Measurements from ENCODE around the gene TRIM77. TPM values are rescaled to one million over a fixed set of nuclear protein-coding genes. Genes with fewer than 3 reads are reported as not detected.
A peak's percentile ranks its signal among the peaks of the same experiment; 100 is the strongest.
"Not testable (repeated sequence)": the region's sequence is repeated elsewhere in the genome, so short reads cannot be mapped to it uniquely, and the experiment has no call there.

Gene TRIM77
- total and polyA plus RNA-seq, 8 donors: not detected

GRCh38 chr11:89730215-89730614, 20.1 kb downstream of the TRIM77 start:
- ATAC-seq; H3K27me3 ChIP-seq; H3K27ac ChIP-seq; intact Hi-C loops (cut with DNase I); H3K36me3 ChIP-seq; H3K9me3 ChIP-seq; H3K4me1 ChIP-seq; FAIRE-seq; H3K4me3 ChIP-seq: not testable (repeated sequence)
- 80 to 84% methylated on average over 15 to 23 of the region's 23 CpGs for WGBS, 2 donors
- peak in 2 of 6 donors; percentile 9 to 60 for DNase-seq

- no peaks in the 10 kb centered on the region for H3K4me1 ChIP-seq
- FAIRE-seq (no peak), DNase-seq (no peak), ATAC-seq (no peak)
- no peak overlapping the region for H3K27ac ChIP-seq
- no peaks in the 10 kb centered on the region for H3K9me3 ChIP-seq
- WGBS, 2 donors: 38 to 48% methylated on average over 1 of the region's 1 CpG
- H3K4me3 ChIP-seq: no peak overlapping the region
- intact Hi-C loops (cut with DNase I): no loop called here
- no peak for TF ChIP-seq CTCF (IDR thresholded peaks at IDR 0.05)
- H3K36me3 ChIP-seq: no peaks in the 10 kb centered on the region
- no peaks in the 10 kb centered on the region for H3K27me3 ChIP-seq
These were observed 26.5 kb downstream of the TRIM77 start for GRCh38 chr11:89736566-89736965.

GRCh38 chr11:89737116-89737515, 27.0 kb downstream of the TRIM77 start:
- H3K9me3 ChIP-seq: no peaks in the 10 kb centered on the region
- FAIRE-seq (no peak), DNase-seq (no peak), ATAC-seq (no peak)
- no peak for TF ChIP-seq CTCF (IDR thresholded peaks at IDR 0.05)
- H3K27ac ChIP-seq: no peak overlapping the region
- 73 to 78% methylated on average over 3 of the region's 3 CpGs for WGBS, 2 donors
- intact Hi-C loops (cut with DNase I): no loop called here
- no peaks in the 10 kb centered on the region for H3K27me3 ChIP-seq
- no peaks in the 10 kb centered on the region for H3K36me3 ChIP-seq
- no peaks in the 10 kb centered on the region for H3K4me1 ChIP-seq
- no peak overlapping the region for H3K4me3 ChIP-seq

GRCh38 chr11:89741406-89741805, 31.3 kb downstream of the TRIM77 start:
- H3K4me1 ChIP-seq; FAIRE-seq; intact Hi-C loops (cut with DNase I); H3K36me3 ChIP-seq; ATAC-seq; H3K9me3 ChIP-seq; DNase-seq; H3K27ac ChIP-seq; H3K4me3 ChIP-seq; H3K27me3 ChIP-seq: not testable (repeated sequence)
- 61 to 69% methylated on average over 7 of the region's 7 CpGs for WGBS, 2 donors

- WGBS, 2 donors: 87 to 93% methylated on average over 28 of the region's 28 CpGs
- H3K4me3 ChIP-seq; H3K27me3 ChIP-seq; H3K27ac ChIP-seq; ATAC-seq; H3K4me1 ChIP-seq; H3K36me3 ChIP-seq; DNase-seq; intact Hi-C loops (cut with DNase I); FAIRE-seq; H3K9me3 ChIP-seq: not testable (repeated sequence)
These were observed 34.1 kb downstream of the TRIM77 start for GRCh38 chr11:89744158-89744557.

GRCh38 chr11:89750822-89751221, 40.7 kb downstream of the TRIM77 start:
- H3K36me3 ChIP-seq; DNase-seq; FAIRE-seq; H3K4me3 ChIP-seq; H3K27ac ChIP-seq; H3K4me1 ChIP-seq; H3K27me3 ChIP-seq; ATAC-seq; intact Hi-C loops (cut with DNase I); H3K9me3 ChIP-seq: not testable (repeated sequence)

Other genes starting within 250 kb of the TRIM77 start
- 1 to 10 TPM in 3 of 6 donors, under 1 TPM in 3; 0.09 to 2.6 (median 0.71) TPM for gene NOX4, start 218.9 kb upstream of the TRIM77 start, total RNA-seq
- gene NOX4, start 218.9 kb upstream of the TRIM77 start, polyA plus RNA-seq: under 1 TPM; 0.33 to 0.49 TPM
- gene TRIM49, start 98.3 kb downstream of the TRIM77 start, total RNA-seq: not detected
- not detected for gene TRIM49, start 98.3 kb downstream of the TRIM77 start, polyA plus RNA-seq
- gene TRIM64B, start 168.2 kb downstream of the TRIM77 start, total RNA-seq: not detected
- not detected for gene TRIM64B, start 168.2 kb downstream of the TRIM77 start, polyA plus RNA-seq
- gene TRIM49D1, start 211.9 kb downstream of the TRIM77 start, total RNA-seq: not detected
- not detected for gene TRIM49D1, start 211.9 kb downstream of the TRIM77 start, polyA plus RNA-seq
- gene TRIM49D2, start 213.8 kb downstream of the TRIM77 start, total RNA-seq: not detected
- not detected for gene TRIM49D2, start 213.8 kb downstream of the TRIM77 start, polyA plus RNA-seq